Measurements from ENCODE around the gene CD40.

CD40 gene

GRCh38 chr20:46123482-46124245, 5.5 kb downstream of the CD40 start:
- no peak overlapping the region for H3K27ac ChIP-seq (ENCODE audit: low read depth, low read length, severe bottlenecking)
- no peaks in the 10 kb centered on the region for H3K36me3 ChIP-seq (ENCODE audit: control insufficient read depth, insufficient read depth, low read length)
- WGBS, 2 experiments (ENCODE audit: insufficient coverage in 2 of 2), result 95% methylated on average over 7 to 8 of the region's 11 CpGs
- no peak overlapping the region for H3K4me3 ChIP-seq (ENCODE audit: extremely low read depth, insufficient read depth, low read length, poor library complexity, severe bottlenecking)
- H3K4me1 ChIP-seq (ENCODE audit: control insufficient read depth, insufficient read depth, low read length, poor library complexity, severe bottlenecking), result peaks cover 16% of the 10 kb centered on the region
- no peaks in the 10 kb centered on the region for H3K9me3 ChIP-seq (ENCODE audit: control insufficient read depth, low read length)

DNA sequence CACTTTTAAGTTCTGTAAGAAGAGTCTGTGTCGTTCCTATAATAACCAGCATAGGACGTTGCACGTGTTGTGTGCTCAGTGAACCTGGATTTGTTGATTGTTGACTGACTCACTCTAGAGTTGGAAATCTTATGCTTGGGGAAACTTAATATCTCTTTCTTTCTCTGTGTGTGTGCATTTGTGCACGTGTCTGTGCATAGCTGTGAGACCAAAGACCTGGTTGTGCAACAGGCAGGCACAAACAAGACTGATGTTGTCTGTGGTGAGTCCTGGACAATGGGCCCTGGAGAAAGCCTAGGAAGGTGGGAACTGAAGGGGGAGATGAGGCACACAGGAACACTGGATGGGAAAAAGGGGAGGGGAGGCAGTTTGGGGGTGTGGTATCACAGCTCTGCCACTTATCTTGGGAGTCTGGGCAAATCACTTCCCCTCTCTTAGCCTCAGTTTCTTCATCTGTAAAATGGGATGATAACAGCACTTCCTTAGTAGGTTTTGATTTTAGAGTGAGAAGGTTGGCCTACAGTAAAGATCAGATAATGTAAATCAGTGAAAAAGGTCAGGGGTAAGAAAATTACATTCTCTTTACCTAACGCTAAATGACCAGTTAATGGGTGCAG, 8.4 kb downstream of the CD40 start:
- Histone ChIP-seq H3K36me3 (ENCODE audit: control insufficient read depth, insufficient read depth, low read length) (no peaks in the 10 kb centered on the region), H3K4me1 (ENCODE audit: control insufficient read depth, insufficient read depth, low read length, poor library complexity, severe bottlenecking) (peaks cover 14% of the 10 kb centered on the region), H3K9me3 (ENCODE audit: control insufficient read depth, low read length) (no peaks in the 10 kb centered on the region), H3K4me3 (ENCODE audit: extremely low read depth, insufficient read depth, low read length, poor library complexity, severe bottlenecking) (no peak overlapping the region), H3K27ac (ENCODE audit: low read depth, low read length, severe bottlenecking) (no peak overlapping the region)
- 83 to 93% methylated on average over 1 to 3 of the region's 5 CpGs for WGBS, 2 experiments (ENCODE audit: insufficient coverage in 2 of 2)

GRCh38 chr20:46127396-46128010, 9.4 kb downstream of the CD40 start:
- H3K4me3 ChIP-seq (ENCODE audit: extremely low read depth, insufficient read depth, low read length, poor library complexity, severe bottlenecking), result no peak overlapping the region
- no peak overlapping the region for H3K27ac ChIP-seq (ENCODE audit: low read depth, low read length, severe bottlenecking)
- no peaks in the 10 kb centered on the region for H3K36me3 ChIP-seq (ENCODE audit: control insufficient read depth, insufficient read depth, low read length)
- WGBS, 2 experiments (ENCODE audit: insufficient coverage in 2 of 2), result 93 to 94% methylated on average over 9 of the region's 11 CpGs
- H3K4me1 ChIP-seq (ENCODE audit: control insufficient read depth, insufficient read depth, low read length, poor library complexity, severe bottlenecking), result peaks cover 4% of the 10 kb centered on the region
- H3K9me3 ChIP-seq (ENCODE audit: control insufficient read depth, low read length), result no peaks in the 10 kb centered on the region

DNA sequence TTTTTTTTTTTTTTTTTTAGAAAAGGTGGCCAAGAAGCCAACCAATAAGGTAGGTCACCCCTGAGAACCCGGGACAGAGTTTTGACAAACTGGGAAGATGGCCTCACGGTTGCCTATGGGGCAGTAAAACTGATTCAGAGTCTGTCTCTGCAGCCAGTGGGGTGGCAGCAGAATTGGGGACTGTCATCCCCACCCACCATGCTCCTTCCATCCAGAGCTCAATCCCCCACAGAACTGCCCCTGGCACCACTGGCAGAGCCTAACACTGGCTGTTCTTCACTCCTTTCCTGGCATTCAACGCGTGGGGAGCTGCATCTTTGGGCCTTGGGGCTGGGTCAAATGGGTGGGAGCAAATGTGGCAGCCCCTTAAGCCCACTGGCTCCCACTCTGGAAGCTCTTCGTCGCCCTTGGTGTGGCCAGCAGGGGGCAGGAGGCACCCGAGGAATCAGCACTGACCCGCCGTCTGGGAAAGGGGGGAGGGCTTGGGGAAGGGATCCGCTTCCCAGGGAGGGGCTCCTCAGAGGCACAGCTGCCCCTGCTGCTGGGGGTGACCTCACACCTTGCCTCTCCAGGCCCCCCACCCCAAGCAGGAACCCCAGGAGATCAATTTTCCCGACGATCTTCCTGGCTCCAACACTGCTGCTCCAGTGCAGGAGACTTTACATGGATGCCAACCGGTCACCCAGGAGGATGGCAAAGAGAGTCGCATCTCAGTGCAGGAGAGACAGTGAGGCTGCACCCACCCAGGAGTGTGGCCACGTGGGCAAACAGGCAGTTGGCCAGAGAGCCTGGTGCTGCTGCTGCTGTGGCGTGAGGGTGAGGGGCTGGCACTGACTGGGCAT, 10.4 kb downstream of the CD40 start:
- WGBS, 2 experiments (ENCODE audit: insufficient coverage in 2 of 2), result 45 to 58% methylated on average over 5 to 10 of the region's 16 CpGs
- Histone ChIP-seq H3K36me3 (ENCODE audit: control insufficient read depth, insufficient read depth, low read length) (no peaks in the 10 kb centered on the region), H3K27ac (ENCODE audit: low read depth, low read length, severe bottlenecking) (no peak overlapping the region), H3K4me1 (ENCODE audit: control insufficient read depth, insufficient read depth, low read length, poor library complexity, severe bottlenecking) (no peaks in the 10 kb centered on the region), H3K4me3 (ENCODE audit: extremely low read depth, insufficient read depth, low read length, poor library complexity, severe bottlenecking) (no peak overlapping the region), H3K9me3 (ENCODE audit: control insufficient read depth, low read length) (no peaks in the 10 kb centered on the region)

GRCh38 chr20:46129955-46130481, 11.9 kb downstream of the CD40 start:
- no peaks in the 10 kb centered on the region for H3K36me3 ChIP-seq (ENCODE audit: control insufficient read depth, insufficient read depth, low read length)
- no peaks in the 10 kb centered on the region for H3K9me3 ChIP-seq (ENCODE audit: control insufficient read depth, low read length)
- H3K27ac ChIP-seq (ENCODE audit: low read depth, low read length, severe bottlenecking), result no peak overlapping the region

DNA sequence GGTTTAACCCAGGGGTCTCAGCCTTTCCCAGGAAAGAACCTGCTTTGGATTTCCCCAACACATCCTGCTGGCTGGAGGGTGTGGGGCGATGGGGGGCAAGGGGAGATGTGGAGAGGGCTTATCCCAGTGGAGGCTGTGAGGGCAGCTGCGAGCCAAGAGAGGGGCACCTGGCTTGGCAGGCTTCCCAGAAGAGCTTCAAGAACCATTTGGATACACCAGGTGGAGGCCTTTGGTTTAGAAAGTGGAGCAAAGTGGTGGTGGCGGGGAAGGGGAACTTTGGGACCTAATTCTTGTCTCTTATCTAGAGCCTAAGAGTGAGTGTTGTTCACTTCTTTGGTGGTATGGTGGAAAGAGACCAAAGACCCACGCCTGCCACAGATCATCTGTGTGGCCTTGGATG, 12.4 kb downstream of the CD40 start:
- Histone ChIP-seq H3K4me3 (ENCODE audit: extremely low read depth, insufficient read depth, low read length, poor library complexity, severe bottlenecking) (no peak overlapping the region), H3K36me3 (ENCODE audit: control insufficient read depth, insufficient read depth, low read length) (no peaks in the 10 kb centered on the region), H3K4me1 (ENCODE audit: control insufficient read depth, insufficient read depth, low read length, poor library complexity, severe bottlenecking) (no peaks in the 10 kb centered on the region), H3K27ac (ENCODE audit: low read depth, low read length, severe bottlenecking) (no peak overlapping the region), H3K9me3 (ENCODE audit: control insufficient read depth, low read length) (no peaks in the 10 kb centered on the region)
- WGBS, 2 experiments (ENCODE audit: insufficient coverage in 2 of 2), result 91 to 94% methylated on average over 3 of the region's 4 CpGs

More at GRCh38 chr20:46129955-46130481, 11.9 kb downstream of the CD40 start:
- WGBS, 2 experiments (ENCODE audit: insufficient coverage in 2 of 2), result 63 to 75% methylated on average over 1 to 2 of the region's 5 CpGs
- H3K4me1 ChIP-seq (ENCODE audit: control insufficient read depth, insufficient read depth, low read length, poor library complexity, severe bottlenecking), result no peaks in the 10 kb centered on the region
- H3K4me3 ChIP-seq (ENCODE audit: extremely low read depth, insufficient read depth, low read length, poor library complexity, severe bottlenecking), result no peak overlapping the region

- Histone ChIP-seq H3K27ac (ENCODE audit: low read depth, low read length, severe bottlenecking) (no peak overlapping the region), H3K36me3 (ENCODE audit: control insufficient read depth, insufficient read depth, low read length) (no peaks in the 10 kb centered on the region), H3K4me3 (ENCODE audit: extremely low read depth, insufficient read depth, low read length, poor library complexity, severe bottlenecking) (no peak overlapping the region), H3K9me3 (ENCODE audit: control insufficient read depth, low read length) (no peaks in the 10 kb centered on the region), H3K4me1 (ENCODE audit: control insufficient read depth, insufficient read depth, low read length, poor library complexity, severe bottlenecking) (no peaks in the 10 kb centered on the region)
- WGBS, 2 experiments (ENCODE audit: insufficient coverage in 2 of 2), result 79% methylated on average over 2 to 5 of the region's 6 CpGs
Observed at GRCh38 chr20:46131396-46131795, 13.3 kb downstream of the CD40 start.

DNA sequence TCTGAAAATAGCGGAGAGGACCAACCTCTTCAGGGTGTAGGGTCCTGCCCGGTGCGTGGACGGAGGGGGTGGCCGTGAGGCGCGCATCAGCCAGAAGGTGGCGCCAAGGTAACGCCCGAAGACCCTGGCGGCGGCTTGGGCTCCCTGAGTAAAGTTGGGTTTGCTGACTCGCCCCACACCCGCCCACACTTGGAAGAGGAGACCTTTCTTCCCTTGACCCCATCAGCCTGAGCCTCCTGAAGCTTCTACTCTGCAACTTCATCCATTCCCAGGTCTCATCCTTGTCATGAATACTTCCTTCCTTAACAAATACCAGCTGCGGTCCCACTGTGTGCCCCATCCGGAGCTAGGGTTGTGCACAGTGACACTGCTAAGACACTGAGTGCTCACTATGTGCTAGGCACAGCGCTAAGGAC, 14.6 kb downstream of the CD40 start:
- Histone ChIP-seq H3K9me3 (ENCODE audit: control insufficient read depth, low read length) (no peaks in the 10 kb centered on the region), H3K4me1 (ENCODE audit: control insufficient read depth, insufficient read depth, low read length, poor library complexity, severe bottlenecking) (no peaks in the 10 kb centered on the region), H3K4me3 (ENCODE audit: extremely low read depth, insufficient read depth, low read length, poor library complexity, severe bottlenecking) (no peak overlapping the region), H3K27ac (ENCODE audit: low read depth, low read length, severe bottlenecking) (no peak overlapping the region), H3K36me3 (ENCODE audit: control insufficient read depth, insufficient read depth, low read length) (no peaks in the 10 kb centered on the region)
- WGBS, 2 experiments (ENCODE audit: insufficient coverage in 2 of 2), result 20 to 54% methylated on average over 4 to 17 of the region's 17 CpGs

- Histone ChIP-seq H3K4me1 (ENCODE audit: control insufficient read depth, insufficient read depth, low read length, poor library complexity, severe bottlenecking) (peaks cover under 1% of the 10 kb centered on the region), H3K36me3 (ENCODE audit: control insufficient read depth, insufficient read depth, low read length) (no peaks in the 10 kb centered on the region), H3K9me3 (ENCODE audit: control insufficient read depth, low read length) (no peaks in the 10 kb centered on the region), H3K27ac (ENCODE audit: low read depth, low read length, severe bottlenecking) (no peak overlapping the region), H3K4me3 (ENCODE audit: extremely low read depth, insufficient read depth, low read length, poor library complexity, severe bottlenecking) (no peak overlapping the region)
- 87 to 88% methylated on average over 6 to 9 of the region's 11 CpGs for WGBS, 2 experiments (ENCODE audit: insufficient coverage in 2 of 2)
Observed at GRCh38 chr20:46133886-46134654, 16.0 kb downstream of the CD40 start.

DNA sequence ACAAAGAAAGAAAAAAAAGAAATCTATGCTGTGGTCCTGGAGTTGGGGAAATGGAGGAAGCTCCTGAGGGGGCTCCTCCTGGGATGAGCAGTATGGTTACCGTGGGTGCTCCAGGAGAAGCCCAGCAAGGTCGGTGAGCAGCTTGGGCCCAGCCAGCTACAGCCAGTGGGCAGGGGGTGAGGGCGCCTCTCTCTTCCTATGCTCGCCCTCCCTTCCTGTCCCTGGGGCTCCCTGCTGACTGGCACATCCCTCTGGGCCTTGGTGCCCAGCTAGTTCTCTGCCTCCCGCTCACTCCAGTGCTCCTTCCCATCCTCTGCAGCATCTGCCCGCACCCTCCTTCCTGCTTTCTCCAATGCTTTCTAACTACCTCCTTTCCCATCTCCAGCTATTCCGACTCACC, 16.6 kb downstream of the CD40 start:
- Histone ChIP-seq H3K27ac (ENCODE audit: low read depth, low read length, severe bottlenecking) (no peak overlapping the region), H3K4me1 (ENCODE audit: control insufficient read depth, insufficient read depth, low read length, poor library complexity, severe bottlenecking) (peaks cover 6% of the 10 kb centered on the region), H3K36me3 (ENCODE audit: control insufficient read depth, insufficient read depth, low read length) (no peaks in the 10 kb centered on the region), H3K9me3 (ENCODE audit: control insufficient read depth, low read length) (no peaks in the 10 kb centered on the region), H3K4me3 (ENCODE audit: extremely low read depth, insufficient read depth, low read length, poor library complexity, severe bottlenecking) (no peak overlapping the region)
- WGBS, 2 experiments (ENCODE audit: insufficient coverage in 2 of 2), result 89 to 90% methylated on average over 3 to 7 of the region's 7 CpGs

All from mesodermal cell (in vitro differentiated cells).